Testis (tissue), 3 donors: ENCODE data around the gene PVALEF. TPM values are rescaled to one million over a fixed set of nuclear protein-coding genes. Genes with fewer than 3 reads are reported as not detected.

ENCODE experiments used
- DNase-seq: peaks from one replicate; pipeline ENCODE4 v3.0.0-alpha.2; 2019
- H3K27ac ChIP-seq, 2 donors: fragments of 200-600 bp; sonication (generic); one replicate each; pipeline ENCODE4 v1.5.1; 2019
- H3K27me3 ChIP-seq: fragments of 200-600 bp; sonication (generic); one replicate; pipeline ENCODE4 v1.5.1; 2019
- H3K36me3 ChIP-seq: fragments of 200-600 bp; sonication (generic); one replicate; pipeline ENCODE4 v1.5.1; 2017; ENCODE audit warnings: low read depth; ENCODE audit errors: missing control alignments
- H3K4me1 ChIP-seq: fragments of 200-600 bp; sonication (generic); one replicate; pipeline ENCODE4 v1.5.1; 2019
- H3K4me3 ChIP-seq, 2 donors: fragments of 200-600 bp; sonication (generic); one replicate each; pipeline ENCODE4 v1.5.1; 2017 to 2019
- H3K9me3 ChIP-seq: fragments of 200-600 bp; sonication (generic); one replicate; pipeline ENCODE4 v1.5.1; 2017
- CTCF ChIP-seq, 3 experiments: fragments of 450-650 bp in 2 of 3; fragments of 200-600 bp in 1 of 3; sonication (generic) in 1 of 3; IDR thresholded peaks; one replicate each; pipeline ENCODE4 v1.5.1; 2016 to 2019; ENCODE audit warnings: antibody characterized with exemption in 3 of 3, mild to moderate bottlenecking in 2 of 3, moderate library complexity in 1 of 3
- POLR2A ChIP-seq: fragments of 450-650 bp; IDR thresholded peaks from one replicate; pipeline ENCODE4 v1.6.1; 2017; ENCODE audit warnings: antibody characterized with exemption, mild to moderate bottlenecking, moderate library complexity
- WGBS, 2 donors: methylation state at CpG; one replicate each; pipeline ENCODE4 v1.1.5; 2018; 5-methylcytosine and 5-hydroxymethylcytosine counted together
- intact Hi-C: fragments of 100-400 bp; cut with DNase I; formaldehyde crosslinking; loops from one replicate; pipeline ENCODE4 v1.15.1; 2023; ENCODE audit warnings: low total_unique reads
- polyA plus RNA-seq: library from polyadenylated mRNA; stranded (reverse); fragments of 350-450 nt; fragmentation: Illumina TruSeq; extraction: RNeasy Lipid Tissue Mini Kit (QIAGEN cat#74804); gene quantifications from one replicate; pipeline ENCODE4 v1.2.3, GENCODE V29; 2014; ENCODE audit warnings: low read depth, low replicate concordance; ENCODE audit not compliant: insufficient read depth
- total RNA-seq, 2 donors: library from RNA; depleted of rRNA; stranded (reverse); fragments of >200 nt; gene quantifications; one replicate each; pipeline ENCODE4 v1.2.3, GENCODE V29; 2016

PVALEF gene
- total and polyA plus RNA-seq, 3 donors from 2014 or later = not detected

DNA sequence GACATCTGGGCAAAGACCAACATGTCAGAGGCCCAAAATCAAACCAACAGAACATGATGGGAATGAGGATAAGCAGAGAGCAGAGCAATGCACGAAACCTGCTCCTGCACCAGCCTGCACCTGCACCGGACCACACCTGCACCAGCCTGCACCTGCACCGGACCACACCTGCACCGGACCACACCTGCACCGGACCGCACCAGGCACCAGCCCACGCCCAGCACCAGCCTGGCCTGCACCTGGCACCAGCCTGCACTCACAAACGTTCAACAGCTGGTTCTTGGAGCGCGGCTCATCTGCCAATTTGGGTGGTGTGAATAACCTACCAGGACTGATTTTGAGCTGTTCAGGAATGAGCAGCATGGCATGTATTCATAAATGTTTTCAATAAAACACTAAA, 39.3 kb downstream of the PVALEF start:
- no peaks in the 10 kb centered on the region for H3K9me3 ChIP-seq
- H3K4me1 ChIP-seq = peaks cover 11% of the 10 kb centered on the region
- no peak for DNase-seq
- H3K27me3 ChIP-seq = no peaks in the 10 kb centered on the region
- TF ChIP-seq POLR2A = no peak
- TF ChIP-seq CTCF (IDR thresholded peaks at IDR 0.05) = no peak
- intact Hi-C loops = no loop called here
- H3K27ac ChIP-seq = no peak overlapping the region
- no peaks in the 10 kb centered on the region for H3K36me3 ChIP-seq
- H3K4me3 ChIP-seq = no peak overlapping the region
- WGBS, 2 donors = 84 to 88% methylated on average over 5 to 10 of the region's 10 CpGs

GRCh38 chr17:81206166-81206565, 40.9 kb downstream of the PVALEF start:
- Histone ChIP-seq H3K4me1 (no peaks in the 10 kb centered on the region), H3K4me3 (no peak overlapping the region), H3K27ac (no peak overlapping the region), H3K27me3 (no peaks in the 10 kb centered on the region), H3K9me3 (no peaks in the 10 kb centered on the region), H3K36me3 (no peaks in the 10 kb centered on the region)
- no peak for DNase-seq
- TF ChIP-seq CTCF (IDR thresholded peaks at IDR 0.05) (no peak), POLR2A (no peak)
- intact Hi-C loops = no loop called here
- WGBS, 2 donors = 83 to 97% methylated on average over 3 to 4 of the region's 4 CpGs

DNA sequence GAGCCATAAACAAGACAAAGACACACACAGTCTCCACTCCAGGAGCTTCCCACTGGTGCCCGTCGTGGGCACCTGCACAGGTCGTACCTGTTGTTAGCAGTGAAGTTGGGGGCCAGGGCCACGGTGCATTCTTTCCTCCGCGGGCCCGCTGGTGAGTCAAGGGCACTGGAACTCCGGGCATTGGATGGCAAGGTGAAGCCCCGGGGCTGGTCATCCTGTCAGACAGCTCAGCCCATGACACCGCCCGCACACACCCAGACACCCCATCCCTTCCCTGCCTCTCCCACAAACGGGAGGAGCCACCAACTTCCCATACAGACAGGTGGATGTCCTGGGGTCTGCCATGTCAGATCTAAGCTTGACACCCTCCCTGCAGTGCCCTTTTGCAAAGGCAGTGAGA, 41.4 kb downstream of the PVALEF start:
- no peak overlapping the region for H3K4me3 ChIP-seq
- no peak overlapping the region for H3K27ac ChIP-seq
- no peaks in the 10 kb centered on the region for H3K9me3 ChIP-seq
- H3K4me1 ChIP-seq = no peaks in the 10 kb centered on the region
- TF ChIP-seq CTCF (IDR thresholded peaks at IDR 0.05) (no peak), POLR2A (no peak)
- no peaks in the 10 kb centered on the region for H3K27me3 ChIP-seq
- WGBS, 2 donors = 93 to 96% methylated on average over 10 to 12 of the region's 12 CpGs
- intact Hi-C loops = no loop called here
- no peaks in the 10 kb centered on the region for H3K36me3 ChIP-seq
- DNase-seq = no peak

DNA sequence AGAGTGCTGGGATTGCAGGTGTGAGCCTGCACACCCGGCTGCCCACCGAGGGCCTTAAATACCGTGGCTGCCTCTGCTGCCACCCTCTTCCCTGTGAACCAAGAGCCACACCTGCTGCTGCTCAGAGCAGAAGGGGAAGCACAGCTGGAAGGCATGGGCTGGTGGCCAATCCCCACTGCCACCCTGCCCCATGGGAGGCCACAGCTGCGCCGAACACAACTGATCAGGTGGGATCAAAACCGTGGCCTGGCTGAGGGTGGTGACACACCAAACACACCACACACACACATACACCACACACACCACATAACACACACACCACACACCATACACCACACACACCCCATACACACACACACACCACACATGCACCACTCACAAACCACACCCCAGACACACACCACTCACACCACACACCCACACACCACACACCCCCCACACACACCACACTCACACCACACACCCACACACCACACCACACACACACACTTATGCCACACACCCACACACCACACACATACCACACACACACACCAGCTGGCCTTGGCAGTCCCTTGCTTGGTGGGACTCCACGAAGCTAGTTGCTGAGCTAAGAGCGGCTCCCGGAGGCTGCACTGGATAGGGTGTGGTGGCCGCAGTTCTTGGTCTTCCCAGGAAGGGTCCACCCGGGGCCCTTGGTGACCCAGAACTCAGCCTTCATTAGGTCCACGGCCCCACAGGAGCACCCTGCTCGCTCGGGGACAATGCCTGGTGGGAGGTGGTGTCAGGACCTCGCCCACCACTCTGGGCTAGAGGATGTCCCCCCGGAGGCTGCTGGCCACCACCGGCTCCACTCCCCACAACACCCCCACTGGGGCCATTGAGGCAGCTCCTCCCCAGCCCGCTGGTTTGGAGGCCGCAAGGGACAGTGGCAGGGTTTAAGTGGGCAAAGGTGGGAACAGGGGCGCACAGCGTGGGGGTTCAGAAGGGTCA, 42.6 kb downstream of the PVALEF start:
- no peaks in the 10 kb centered on the region for H3K36me3 ChIP-seq
- H3K4me1 ChIP-seq = no peaks in the 10 kb centered on the region
- no peaks in the 10 kb centered on the region for H3K27me3 ChIP-seq
- intact Hi-C loops = no loop called here
- TF ChIP-seq CTCF (IDR thresholded peaks at IDR 0.05) = no peak
- no peak for TF ChIP-seq POLR2A
- H3K4me3 ChIP-seq = no peak overlapping the region
- H3K27ac ChIP-seq = no peak overlapping the region
- DNase-seq = no peak
- WGBS, 2 donors = 88 to 97% methylated on average over 7 to 20 of the region's 21 CpGs
- no peaks in the 10 kb centered on the region for H3K9me3 ChIP-seq
